DND-41 (cell line): ENCODE measurements around the gene PCA3.

ENCODE experiments used
- ATAC-seq: fragments of 200-7000 bp; cut with Tn5 transposase; 3 replicates; pipeline ENCODE4 v1.9.1; 2021; ENCODE audit warnings: low read depth; ENCODE audit not compliant: insufficient read depth
- DNase-seq: peaks from one replicate; pipeline ENCODE4 v3.0.0-alpha.2; 2020
- H2AFZ ChIP-seq: 2 replicates; pipeline ENCODE4 v1.6.0; 2012; ENCODE audit warnings: low read depth, low read length
- H3K27ac ChIP-seq: 2 replicates; pipeline ENCODE4 v1.5.1; 2012; ENCODE audit warnings: low read length, inconsistent platforms
- H3K27me3 ChIP-seq: fragments of 200-600 bp; sonication (generic); 2 replicates; pipeline ENCODE4 v1.6.0; 2012; ENCODE audit warnings: low read length, mild to moderate bottlenecking, inconsistent platforms; ENCODE audit not compliant: insufficient read depth, poor library complexity
- H3K36me3 ChIP-seq: 2 replicates; pipeline ENCODE4 v1.5.1; 2012; ENCODE audit warnings: low read length, inconsistent platforms; ENCODE audit not compliant: insufficient read depth
- H3K4me1 ChIP-seq: 2 replicates; pipeline ENCODE4 v1.5.1; 2012; ENCODE audit warnings: mild to moderate bottlenecking, low read length; ENCODE audit not compliant: insufficient read depth
- H3K4me2 ChIP-seq: 2 replicates; pipeline ENCODE4 v1.6.0; 2012; ENCODE audit warnings: mild to moderate bottlenecking, moderate library complexity, low read length, inconsistent platforms; ENCODE audit not compliant: insufficient read depth
- H3K4me3 ChIP-seq, 2 experiments: fragments of 200-600 bp in 1 of 2; shearing (Covaris generic) in 1 of 2; 2 replicates each; pipeline ENCODE4 v1.5.1; 2012 to 2016; ENCODE audit warnings: inconsistent platforms in 2 of 2, low read length in 2 of 2, mild to moderate bottlenecking in 2 of 2, low read depth in 1 of 2, moderate library complexity in 1 of 2
- H3K79me2 ChIP-seq: 2 replicates; pipeline ENCODE4 v1.6.0; 2012; ENCODE audit warnings: low read length, inconsistent platforms; ENCODE audit not compliant: insufficient read depth
- H3K9ac ChIP-seq: 2 replicates; pipeline ENCODE4 v1.6.0; 2012; ENCODE audit warnings: low read depth, mild to moderate bottlenecking, inconsistent platforms, low read length, moderate library complexity
- H3K9me3 ChIP-seq: 2 replicates; pipeline ENCODE4 v1.5.1; 2012; ENCODE audit warnings: low read length, moderate library complexity, mild to moderate bottlenecking, inconsistent platforms; ENCODE audit not compliant: insufficient read depth, severe bottlenecking
- H4K20me1 ChIP-seq: 2 replicates; pipeline ENCODE4 v1.6.0; 2012; ENCODE audit warnings: low read length; ENCODE audit not compliant: insufficient read depth
- EZH2 ChIP-seq: IDR thresholded peaks from 3 replicates; pipeline ENCODE4 v1.6.1; 2012; ENCODE audit warnings: borderline replicate concordance, low read depth, mild to moderate bottlenecking, moderate library complexity, low read length, inconsistent platforms; ENCODE audit not compliant: severe bottlenecking
- TF ChIP-seq, protein P1 (sequence below): IDR thresholded peaks from 2 replicates; pipeline ENCODE4 v1.5.1; 2012; ENCODE audit warnings: borderline replicate concordance, low read length, moderate library complexity, mild to moderate bottlenecking; ENCODE audit not compliant: poor library complexity, severe bottlenecking; ENCODE audit errors: extremely low read depth

Gene PCA3

DNA sequence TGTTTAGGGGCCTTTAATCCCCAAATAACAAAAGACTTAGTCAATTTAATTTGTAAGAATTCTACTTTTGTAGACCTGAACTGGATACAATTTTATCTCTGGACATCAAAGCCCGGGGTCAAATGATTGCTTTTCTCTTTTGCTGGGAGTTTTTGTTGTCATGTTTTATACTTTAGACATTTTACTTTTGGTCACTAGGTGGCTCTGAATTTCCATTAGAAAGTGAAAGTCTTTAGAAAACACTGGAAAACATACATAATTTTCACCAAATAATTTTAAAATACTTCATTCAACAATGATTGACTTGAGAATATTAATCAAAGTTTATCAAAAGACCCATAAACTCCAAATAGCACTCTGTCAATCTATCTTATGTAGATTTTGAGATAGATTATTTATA, 2.8 kb upstream of the PCA3 start:
- Histone ChIP-seq H4K20me1 (no peaks in the 10 kb centered on the region), H3K4me2 (no peak overlapping the region), H2AFZ (no peak overlapping the region), H3K9ac (no peak overlapping the region), H3K4me1 (no peaks in the 10 kb centered on the region), H3K36me3 (no peaks in the 10 kb centered on the region), H3K4me3 (no peak overlapping the region), H3K9me3 (no peaks in the 10 kb centered on the region), H3K27ac (no peak overlapping the region), H3K79me2 (no peaks in the 10 kb centered on the region), H3K27me3 (no peaks in the 10 kb centered on the region)
- DNase-seq (no peak), ATAC-seq (no peak)
- TF ChIP-seq, protein P1, sequence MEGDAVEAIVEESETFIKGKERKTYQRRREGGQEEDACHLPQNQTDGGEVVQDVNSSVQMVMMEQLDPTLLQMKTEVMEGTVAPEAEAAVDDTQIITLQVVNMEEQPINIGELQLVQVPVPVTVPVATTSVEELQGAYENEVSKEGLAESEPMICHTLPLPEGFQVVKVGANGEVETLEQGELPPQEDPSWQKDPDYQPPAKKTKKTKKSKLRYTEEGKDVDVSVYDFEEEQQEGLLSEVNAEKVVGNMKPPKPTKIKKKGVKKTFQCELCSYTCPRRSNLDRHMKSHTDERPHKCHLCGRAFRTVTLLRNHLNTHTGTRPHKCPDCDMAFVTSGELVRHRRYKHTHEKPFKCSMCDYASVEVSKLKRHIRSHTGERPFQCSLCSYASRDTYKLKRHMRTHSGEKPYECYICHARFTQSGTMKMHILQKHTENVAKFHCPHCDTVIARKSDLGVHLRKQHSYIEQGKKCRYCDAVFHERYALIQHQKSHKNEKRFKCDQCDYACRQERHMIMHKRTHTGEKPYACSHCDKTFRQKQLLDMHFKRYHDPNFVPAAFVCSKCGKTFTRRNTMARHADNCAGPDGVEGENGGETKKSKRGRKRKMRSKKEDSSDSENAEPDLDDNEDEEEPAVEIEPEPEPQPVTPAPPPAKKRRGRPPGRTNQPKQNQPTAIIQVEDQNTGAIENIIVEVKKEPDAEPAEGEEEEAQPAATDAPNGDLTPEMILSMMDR, result peak; percentile 35
- TF ChIP-seq EZH2, result no peak

- Histone ChIP-seq H3K4me2 (no peak overlapping the region), H3K4me3 (no peak overlapping the region), H4K20me1 (no peaks in the 10 kb centered on the region), H3K9me3 (no peaks in the 10 kb centered on the region), H2AFZ (no peak overlapping the region), H3K36me3 (no peaks in the 10 kb centered on the region), H3K27ac (no peak overlapping the region), H3K27me3 (no peaks in the 10 kb centered on the region), H3K79me2 (no peaks in the 10 kb centered on the region), H3K4me1 (no peaks in the 10 kb centered on the region), H3K9ac (no peak overlapping the region)
- ATAC-seq (no peak), DNase-seq (no peak)
- no peak for TF ChIP-seq EZH2
- TF ChIP-seq, protein P1, result no peak
Observed at GRCh38 chr9:76766126-76766525, 1.9 kb downstream of the PCA3 start.

GRCh38 chr9:76772686-76773445, 8.6 kb downstream of the PCA3 start:
- Histone ChIP-seq H3K27me3 (peaks cover 2% of the 10 kb centered on the region), H3K4me2 (no peak overlapping the region), H3K79me2 (no peaks in the 10 kb centered on the region), H3K9ac (no peak overlapping the region), H3K9me3 (no peaks in the 10 kb centered on the region), H4K20me1 (no peaks in the 10 kb centered on the region), H3K27ac (no peak overlapping the region), H3K4me1 (no peaks in the 10 kb centered on the region), H3K4me3 (no peak overlapping the region), H3K36me3 (no peaks in the 10 kb centered on the region), H2AFZ (no peak overlapping the region)
- DNase-seq (no peak), ATAC-seq (no peak)
- TF ChIP-seq EZH2, result no peak
- TF ChIP-seq, protein P1, result no peak
